WI38 (cell line): ENCODE results near the gene QRFP.

Experiments used
- H3K4me3 ChIP-seq: 2 replicates; pipeline ENCODE4 v1.5.1; 2011; ENCODE audit warnings: low read depth, mild to moderate bottlenecking, control low read depth, low read length
- CTCF ChIP-seq: IDR thresholded peaks from 2 replicates; pipeline ENCODE4 v1.5.1; 2012; ENCODE audit warnings: low read depth, mild to moderate bottlenecking, control low read depth, low read length

Gene QRFP

GRCh38 chr9:130896233-130897014, at the start of gene QRFP:
Gene QRFP (minus strand): TSS chr9:130896812. CDS start chr9:130893838, 2,974 bp downstream.
- TF ChIP-seq CTCF: no peak

GRCh38 chr9:130945173-130945572, 48.6 kb upstream of the QRFP start:
- no peak overlapping the region for H3K4me3 ChIP-seq
- TF ChIP-seq CTCF: no peak

More at GRCh38 chr9:130896233-130897014, at the start of gene QRFP:
- no peak within 1 kb of the TSS for H3K4me3 ChIP-seq

DNA sequence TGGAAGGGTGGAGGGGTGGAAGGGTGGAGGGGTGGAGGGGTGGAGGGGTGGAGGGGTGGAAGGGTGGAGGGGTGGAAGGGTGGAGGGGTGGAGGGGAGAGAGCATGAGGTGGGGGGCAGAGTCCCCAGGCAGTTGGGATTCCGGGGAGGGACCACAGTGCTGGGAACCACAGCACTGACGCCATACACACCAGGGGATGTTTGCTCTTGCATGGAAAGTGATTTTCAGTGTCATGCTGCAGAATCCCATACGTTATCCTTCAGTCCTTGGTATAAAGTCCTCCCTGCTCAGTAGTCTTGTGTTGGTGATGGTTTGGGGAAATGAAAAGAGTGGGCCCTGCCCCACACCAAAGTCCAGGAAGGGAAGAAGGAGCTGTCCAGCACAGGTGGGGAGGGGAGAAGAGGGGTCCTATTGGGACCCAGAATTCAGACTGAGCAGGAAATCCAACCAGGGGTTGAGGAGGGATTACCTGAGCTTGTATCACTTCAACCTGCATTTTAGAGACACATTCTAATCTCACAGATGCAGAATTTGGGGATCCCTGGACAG, 48.0 kb upstream of the QRFP start:
- no peak for TF ChIP-seq CTCF
- no peak overlapping the region for H3K4me3 ChIP-seq

- no peak overlapping the region for H3K4me3 ChIP-seq
- no peak for TF ChIP-seq CTCF
These were observed 47.2 kb upstream of the QRFP start for GRCh38 chr9:130943777-130944176.

- no peak for TF ChIP-seq CTCF
- no peak overlapping the region for H3K4me3 ChIP-seq
These were observed 46.6 kb upstream of the QRFP start for GRCh38 chr9:130943221-130943620.

DNA sequence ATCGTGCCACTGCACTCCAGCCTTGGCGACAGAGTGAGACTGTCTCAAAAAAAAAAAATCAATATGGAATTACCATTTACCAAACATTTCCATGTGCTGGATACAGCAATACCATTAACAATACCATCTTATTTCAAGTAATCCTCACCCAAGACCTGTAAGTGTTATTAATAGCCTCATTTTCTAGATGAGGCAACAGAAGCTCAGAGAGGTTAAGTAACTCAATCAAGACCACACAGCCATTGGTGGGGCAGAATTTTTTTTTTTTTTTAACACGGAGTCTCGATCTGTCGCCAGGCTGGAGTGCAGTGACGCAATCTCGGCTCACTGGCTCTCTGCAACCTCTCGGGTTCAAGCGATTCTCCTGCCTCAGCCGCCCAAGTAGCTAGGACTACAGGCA, 46.1 kb upstream of the QRFP start:
- TF ChIP-seq CTCF: no peak
- H3K4me3 ChIP-seq: no peak overlapping the region

- no peak overlapping the region for H3K4me3 ChIP-seq
- TF ChIP-seq CTCF: no peak
These were observed 45.5 kb upstream of the QRFP start for GRCh38 chr9:130942084-130942483.
